HUES48 (cell line): ENCODE data around the gene PLAC9.

Experiments
- H3K27ac ChIP-seq: one replicate; pipeline ENCODE4 v1.7.0; 2013; ENCODE audit warnings: low read depth, low read length, inconsistent platforms
- H3K27me3 ChIP-seq: 2 replicates; pipeline ENCODE4 v1.6.1; 2013; ENCODE audit warnings: mild to moderate bottlenecking, low read length; ENCODE audit not compliant: control insufficient read depth, insufficient read depth
- H3K36me3 ChIP-seq: 2 replicates; pipeline ENCODE4 v1.6.1; 2013; ENCODE audit warnings: low read length; ENCODE audit not compliant: control insufficient read depth, insufficient read depth
- H3K4me1 ChIP-seq: 2 replicates; pipeline ENCODE4 v1.6.1; 2013; ENCODE audit warnings: mild to moderate bottlenecking, low read length; ENCODE audit not compliant: control insufficient read depth, insufficient read depth
- H3K4me3 ChIP-seq: 2 replicates; pipeline ENCODE4 v1.5.1; 2013; ENCODE audit warnings: mild to moderate bottlenecking, low read depth, low read length
- H3K9ac ChIP-seq: 2 replicates; pipeline ENCODE4 v1.6.1; 2013; ENCODE audit warnings: mild to moderate bottlenecking, low read depth, low read length, moderate library complexity
- H3K9me3 ChIP-seq: 2 replicates; pipeline ENCODE4 v1.6.1; 2013; ENCODE audit warnings: low read length; ENCODE audit not compliant: control insufficient read depth, insufficient read depth

The PLAC9 gene

DNA sequence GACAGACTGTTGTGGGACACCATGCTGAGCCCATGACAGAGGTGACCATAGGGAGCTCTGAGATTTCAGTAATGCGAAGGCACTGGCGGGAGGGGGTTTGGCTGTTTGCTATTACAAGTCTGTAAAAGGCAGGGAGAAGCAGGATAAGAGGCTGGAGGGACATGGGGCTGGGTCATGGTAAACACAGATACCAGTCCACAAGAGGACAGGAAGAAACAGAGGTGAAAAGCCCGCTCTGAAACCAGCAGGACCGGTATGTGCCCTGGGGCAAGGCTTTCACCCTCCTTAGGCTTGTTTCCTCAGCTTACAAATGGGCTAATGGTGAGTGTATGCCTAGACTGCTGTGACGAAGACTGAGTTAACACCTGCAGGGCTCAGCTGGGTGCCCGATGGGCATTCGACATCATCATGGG lies 38.7 kb downstream of the PLAC9 start:
- no peaks in the 10 kb centered on the region for H3K27me3 ChIP-seq
- no peaks in the 10 kb centered on the region for H3K9me3 ChIP-seq
- peaks cover 9% of the 10 kb centered on the region for H3K4me1 ChIP-seq
- H3K36me3 ChIP-seq, result 0 out of 2 replicates have a peak, but pooled peaks cover 3% of the 10 kb centered on the region
- H3K9ac ChIP-seq, result no peak overlapping the region
- H3K4me3 ChIP-seq, result no peak overlapping the region
- H3K27ac ChIP-seq, result no peak overlapping the region

DNA sequence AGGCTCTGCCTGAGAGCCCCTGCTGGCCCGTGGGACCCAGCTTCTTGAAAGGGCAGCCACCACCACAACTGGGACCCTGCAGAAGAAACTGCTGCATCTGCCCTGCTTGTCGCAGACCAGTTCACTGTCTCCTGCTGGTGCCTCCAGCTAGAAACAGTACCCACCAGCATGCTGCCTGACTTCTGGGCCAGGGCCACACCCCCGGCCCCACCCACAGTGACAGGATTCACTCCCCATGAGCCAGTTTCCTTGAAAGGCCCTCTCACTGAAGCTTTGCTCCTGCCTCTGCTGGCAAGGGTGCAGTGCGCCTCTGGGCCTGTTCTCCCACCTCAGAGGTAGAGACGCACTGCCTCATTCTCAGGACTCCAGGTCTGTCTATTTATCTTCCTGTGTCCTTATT lies 40.4 kb downstream of the PLAC9 start:
- Histone ChIP-seq H3K27me3 (no peaks in the 10 kb centered on the region), H3K36me3 (no peaks in the 10 kb centered on the region), H3K27ac (no peak overlapping the region), H3K4me1 (peaks cover 9% of the 10 kb centered on the region), H3K4me3 (no peak overlapping the region), H3K9me3 (no peaks in the 10 kb centered on the region), H3K9ac (no peak overlapping the region)

DNA sequence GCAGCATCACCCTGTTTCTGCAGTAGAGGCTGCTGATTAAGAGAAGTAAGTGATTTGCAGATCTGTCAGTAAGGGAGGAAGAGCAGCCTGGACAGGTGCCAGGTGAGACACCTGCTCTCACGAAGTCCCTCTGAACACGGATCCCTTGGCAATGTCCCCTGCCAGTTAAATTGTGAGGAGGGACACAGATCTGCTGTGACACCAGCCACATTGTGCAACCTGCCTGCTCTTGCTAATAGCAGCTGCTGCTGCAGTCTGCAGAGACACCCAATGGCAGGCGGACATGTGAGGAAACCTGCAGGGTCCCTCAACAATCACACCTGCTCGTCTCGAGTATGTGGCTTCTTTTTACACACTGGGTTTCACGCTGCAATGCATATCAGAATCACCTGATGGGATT lies 40.9 kb downstream of the PLAC9 start:
- H3K9ac ChIP-seq, result no peak overlapping the region
- H3K9me3 ChIP-seq, result no peaks in the 10 kb centered on the region
- no peaks in the 10 kb centered on the region for H3K27me3 ChIP-seq
- no peak overlapping the region for H3K27ac ChIP-seq
- no peaks in the 10 kb centered on the region for H3K36me3 ChIP-seq
- H3K4me1 ChIP-seq, result peaks cover 9% of the 10 kb centered on the region
- H3K4me3 ChIP-seq, result no peak overlapping the region

DNA sequence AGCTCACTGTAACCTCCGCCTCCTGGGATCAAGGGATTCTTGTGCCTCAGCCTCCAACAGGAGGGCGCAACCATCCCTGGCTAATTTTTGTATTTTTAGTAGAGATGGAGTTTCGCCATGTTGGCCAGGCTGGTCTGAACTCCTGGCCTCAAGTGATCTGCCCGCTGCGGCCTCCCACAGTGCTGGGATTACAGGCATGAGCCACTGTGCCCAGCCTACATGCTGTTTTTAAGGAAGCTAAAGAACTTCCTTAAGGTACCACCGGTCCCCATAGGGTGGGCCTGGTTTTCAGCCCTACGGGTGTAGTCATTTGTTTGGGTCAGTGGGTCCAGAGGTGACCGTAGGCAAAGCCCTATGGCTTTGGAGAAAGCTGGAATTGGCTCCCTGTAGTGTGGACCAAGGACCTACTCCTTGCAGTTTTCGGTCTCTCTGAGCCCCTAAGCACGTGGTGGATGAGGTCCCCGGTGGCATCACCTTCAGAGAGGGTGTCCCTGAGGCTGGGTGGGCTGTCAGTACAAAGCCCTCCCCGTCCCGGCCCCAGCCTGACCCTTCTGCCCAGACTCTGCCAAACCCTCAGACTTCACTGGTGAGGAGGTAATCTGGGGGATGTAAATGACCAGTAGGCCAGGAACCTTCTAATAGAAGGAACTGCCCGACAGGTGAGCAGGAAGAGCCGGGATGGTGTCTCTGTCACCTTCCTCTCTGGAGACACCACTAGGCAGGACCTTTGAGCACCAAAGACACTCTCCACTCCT lies 42.3 kb downstream of the PLAC9 start:
- Histone ChIP-seq H3K27ac (no peak overlapping the region), H3K36me3 (no peaks in the 10 kb centered on the region), H3K4me3 (no peak overlapping the region), H3K4me1 (peaks cover 9% of the 10 kb centered on the region), H3K27me3 (no peaks in the 10 kb centered on the region), H3K9me3 (no peaks in the 10 kb centered on the region), H3K9ac (no peak overlapping the region)

DNA sequence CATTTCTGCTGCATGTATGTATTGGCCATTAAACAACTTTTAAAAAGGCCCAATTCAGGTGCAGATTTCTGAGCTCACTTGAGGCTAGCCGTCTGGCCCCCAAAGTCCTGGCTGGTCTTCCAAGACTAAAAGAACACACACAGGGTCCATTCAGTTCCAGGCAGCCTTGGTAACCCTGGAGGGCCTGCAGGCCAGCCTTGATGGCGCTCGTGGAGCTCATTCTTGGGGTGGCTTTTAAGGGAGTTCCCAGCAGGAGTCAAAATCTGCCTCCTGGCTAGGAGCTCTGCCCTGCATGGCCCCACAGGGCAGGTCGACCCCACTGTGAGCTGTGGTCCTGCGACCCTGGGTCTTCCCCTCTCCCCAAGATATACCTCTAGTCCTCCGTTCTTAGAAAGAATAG lies 44.0 kb downstream of the PLAC9 start:
- H3K9me3 ChIP-seq, result no peaks in the 10 kb centered on the region
- H3K4me3 ChIP-seq, result no peak overlapping the region
- H3K36me3 ChIP-seq, result no peaks in the 10 kb centered on the region
- H3K9ac ChIP-seq, result no peak overlapping the region
- no peaks in the 10 kb centered on the region for H3K27me3 ChIP-seq
- no peak overlapping the region for H3K27ac ChIP-seq
- peaks cover 5% of the 10 kb centered on the region for H3K4me1 ChIP-seq

DNA sequence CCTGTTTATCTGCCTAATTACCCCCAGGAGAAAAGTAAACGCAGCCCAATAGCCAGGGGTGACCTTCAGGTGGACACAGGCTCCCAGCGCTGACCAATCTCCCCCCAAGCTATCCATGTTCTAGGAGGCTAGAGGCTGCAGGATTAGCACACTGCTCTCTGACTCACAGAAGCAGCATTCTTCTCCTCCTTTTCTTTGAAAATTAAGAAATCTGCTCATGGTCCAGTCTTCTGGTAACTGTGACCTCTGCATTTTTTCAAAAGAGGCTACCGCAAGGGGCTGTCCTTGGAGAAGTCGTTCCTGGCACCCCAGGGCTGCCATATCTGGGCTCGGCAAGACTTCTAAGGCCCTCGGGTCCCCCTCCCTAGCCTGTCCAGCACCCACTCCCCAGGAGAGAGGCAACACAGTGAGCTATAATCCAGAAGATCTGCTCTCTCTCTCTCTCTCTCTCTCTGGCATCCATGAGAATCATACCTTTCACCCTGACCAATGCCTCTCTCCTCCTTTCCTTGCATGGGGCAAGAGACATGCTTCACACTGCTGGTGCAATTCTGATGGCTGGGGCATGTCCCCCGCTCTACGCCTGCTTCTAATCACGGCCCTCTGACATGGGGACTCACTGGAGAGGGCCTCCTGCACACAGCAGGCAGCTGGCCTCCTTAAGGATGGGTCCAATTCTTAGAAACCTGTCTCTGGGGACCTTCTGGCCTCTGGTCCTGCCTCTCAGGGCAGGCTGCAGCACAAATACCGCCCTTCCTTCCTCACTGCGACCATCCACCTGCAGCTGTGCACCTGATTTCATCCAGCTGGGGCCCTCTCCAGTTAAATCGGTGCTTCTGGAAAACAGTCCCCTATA lies 45.5 kb downstream of the PLAC9 start:
- Histone ChIP-seq H3K4me1 (no peaks in the 10 kb centered on the region; the same call in 1 of the 2 replicates), H3K36me3 (no peaks in the 10 kb centered on the region), H3K27ac (no peak overlapping the region), H3K9ac (no peak overlapping the region), H3K4me3 (no peak overlapping the region), H3K27me3 (no peaks in the 10 kb centered on the region), H3K9me3 (no peaks in the 10 kb centered on the region)

DNA sequence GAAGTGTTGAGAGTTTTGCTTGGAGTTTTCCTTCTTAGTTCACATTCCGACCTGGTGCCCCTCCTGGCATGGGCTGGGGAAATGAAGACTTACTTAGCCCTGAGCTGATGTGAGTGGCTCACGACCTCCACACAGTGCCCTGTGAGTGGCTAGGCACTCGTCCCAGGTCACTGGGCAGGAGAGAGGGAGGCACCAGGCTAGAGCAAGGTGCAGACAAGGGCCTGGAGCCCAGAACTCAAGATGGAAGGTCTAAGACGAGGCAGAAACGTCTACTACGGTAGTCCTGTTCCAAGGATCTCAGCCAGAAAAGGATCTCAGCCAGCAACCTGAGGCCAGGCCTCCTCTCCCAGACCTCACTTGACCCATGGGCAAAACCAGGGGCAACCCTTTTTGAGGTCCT lies 50.5 kb downstream of the PLAC9 start:
- Histone ChIP-seq H3K4me3 (no peak overlapping the region), H3K9me3 (no peaks in the 10 kb centered on the region), H3K4me1 (no peaks in the 10 kb centered on the region), H3K36me3 (no peaks in the 10 kb centered on the region), H3K27me3 (no peaks in the 10 kb centered on the region), H3K9ac (no peak overlapping the region), H3K27ac (no peak overlapping the region)

DNA sequence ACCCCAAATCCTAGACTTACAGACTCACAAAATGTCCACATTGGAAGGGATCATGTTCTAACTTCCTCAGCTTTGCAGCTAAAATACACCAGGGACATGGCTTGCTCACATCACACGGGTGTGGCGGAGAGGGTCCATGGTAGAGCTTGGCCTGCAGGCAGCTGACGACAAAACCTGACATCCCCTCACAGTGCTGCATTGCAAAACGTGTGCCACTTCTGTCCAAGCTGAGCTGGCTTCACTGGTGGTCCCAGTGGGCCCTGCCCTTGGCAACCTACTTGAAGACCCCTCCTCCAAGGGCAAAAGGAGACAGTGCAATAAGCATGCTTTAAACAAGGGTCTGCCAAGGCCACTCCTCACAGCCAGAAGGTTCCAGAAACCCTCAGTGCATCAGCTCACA lies 50.9 kb downstream of the PLAC9 start:
- H3K36me3 ChIP-seq, result no peaks in the 10 kb centered on the region
- no peaks in the 10 kb centered on the region for H3K27me3 ChIP-seq
- 0 out of 2 replicates have a peak, but pooled peaks cover under 1% of the 10 kb centered on the region for H3K4me1 ChIP-seq
- H3K9me3 ChIP-seq, result no peaks in the 10 kb centered on the region
- no peak overlapping the region for H3K27ac ChIP-seq
- no peak overlapping the region for H3K4me3 ChIP-seq
- H3K9ac ChIP-seq, result no peak overlapping the region

DNA sequence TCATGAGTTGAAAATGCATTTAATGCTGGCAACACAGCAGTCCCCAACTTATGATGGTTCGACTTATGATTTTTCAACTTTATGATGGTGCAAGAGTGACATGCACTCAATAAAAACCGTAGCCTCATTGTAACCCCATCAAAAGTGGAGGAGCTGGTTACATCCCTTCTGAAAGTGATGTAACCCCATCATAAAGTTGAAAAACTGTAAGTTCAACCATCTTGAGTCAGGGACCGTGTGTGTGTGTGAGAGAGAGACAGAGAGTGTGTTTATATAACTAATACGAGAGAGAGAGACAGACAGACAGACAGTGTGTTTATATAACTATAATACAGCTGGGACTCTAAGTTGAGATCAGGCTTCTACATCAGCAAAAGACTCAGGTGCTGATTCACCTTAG lies 51.8 kb downstream of the PLAC9 start:
- H3K4me3 ChIP-seq, result no peak overlapping the region
- no peak overlapping the region for H3K27ac ChIP-seq
- no peaks in the 10 kb centered on the region for H3K27me3 ChIP-seq
- H3K4me1 ChIP-seq, result peaks cover 6% of the 10 kb centered on the region; the same call in 1 of the 2 replicates
- H3K36me3 ChIP-seq, result no peaks in the 10 kb centered on the region
- no peak overlapping the region for H3K9ac ChIP-seq
- no peaks in the 10 kb centered on the region for H3K9me3 ChIP-seq

DNA sequence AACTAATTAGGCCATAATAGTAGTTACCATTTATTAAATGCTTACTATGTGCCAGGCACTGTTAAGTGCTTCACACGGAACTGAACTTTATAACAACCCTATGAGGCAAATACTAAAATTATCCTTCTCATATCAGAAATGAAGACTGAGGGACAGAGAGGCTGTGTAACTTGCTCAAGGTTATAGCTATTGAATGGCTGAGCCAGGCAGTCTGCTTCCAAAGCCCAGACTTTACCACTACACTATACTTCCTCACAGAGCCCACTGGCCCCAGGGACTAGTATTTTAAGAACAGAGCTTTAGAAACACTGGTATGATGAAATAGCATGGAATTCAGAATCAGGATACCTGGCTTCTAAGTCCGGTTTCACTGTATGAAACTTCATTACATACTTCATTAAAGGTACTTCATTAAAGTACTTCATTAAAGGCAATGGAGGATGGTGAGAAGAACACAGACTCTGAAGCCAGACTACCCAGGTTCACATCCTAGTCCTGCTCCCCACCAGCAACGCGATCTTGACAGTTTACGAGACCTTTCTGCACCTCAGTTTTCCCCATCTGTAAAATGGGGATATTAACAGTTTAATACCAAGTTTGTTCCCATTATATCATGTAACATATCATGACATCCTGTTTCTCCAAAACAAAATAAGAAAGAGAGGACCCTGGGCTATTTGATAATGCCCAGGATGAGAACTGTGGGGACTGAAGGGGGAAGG lies 53.2 kb downstream of the PLAC9 start:
- H3K9ac ChIP-seq, result no peak overlapping the region
- no peaks in the 10 kb centered on the region for H3K9me3 ChIP-seq
- H3K36me3 ChIP-seq, result no peaks in the 10 kb centered on the region
- H3K27ac ChIP-seq, result no peak overlapping the region
- no peak overlapping the region for H3K4me3 ChIP-seq
- H3K4me1 ChIP-seq, result peaks cover 6% of the 10 kb centered on the region; the same call in 1 of the 2 replicates
- H3K27me3 ChIP-seq, result no peaks in the 10 kb centered on the region
